GM19468 (cell line): ENCODE data around the gene NCAPG2.
"Not testable (repeated sequence)": the region's sequence is repeated elsewhere in the genome, so short reads cannot be mapped to it uniquely, and the experiment has no call there.

Experiments
- ATAC-seq: cut with Tn5 transposase; IDR thresholded peaks from one replicate; pipeline ENCODE4 v1.9.1; 2021; ENCODE audit warnings: mild to moderate bottlenecking, moderate library complexity, moderate number of reproducible peaks; ENCODE audit not compliant: unreplicated experiment; ENCODE audit errors: extremely low read depth

Gene NCAPG2

DNA sequence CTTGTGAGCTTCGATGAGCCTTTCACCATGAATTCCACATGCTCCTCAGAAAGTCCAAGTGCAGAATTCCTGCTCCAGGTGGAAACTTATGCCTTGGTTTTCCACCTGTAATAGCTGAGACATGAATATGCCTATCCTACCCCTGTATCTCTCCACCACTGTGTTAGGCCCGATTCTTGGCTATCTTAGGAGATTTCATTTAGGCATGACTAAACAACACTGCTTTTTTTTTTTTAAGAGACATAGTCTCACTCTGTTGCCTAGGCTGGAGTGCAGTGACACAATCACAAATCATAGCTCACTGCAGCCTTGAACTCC lies 57.2 kb downstream of the NCAPG2 start:
- ATAC-seq = no peak

DNA sequence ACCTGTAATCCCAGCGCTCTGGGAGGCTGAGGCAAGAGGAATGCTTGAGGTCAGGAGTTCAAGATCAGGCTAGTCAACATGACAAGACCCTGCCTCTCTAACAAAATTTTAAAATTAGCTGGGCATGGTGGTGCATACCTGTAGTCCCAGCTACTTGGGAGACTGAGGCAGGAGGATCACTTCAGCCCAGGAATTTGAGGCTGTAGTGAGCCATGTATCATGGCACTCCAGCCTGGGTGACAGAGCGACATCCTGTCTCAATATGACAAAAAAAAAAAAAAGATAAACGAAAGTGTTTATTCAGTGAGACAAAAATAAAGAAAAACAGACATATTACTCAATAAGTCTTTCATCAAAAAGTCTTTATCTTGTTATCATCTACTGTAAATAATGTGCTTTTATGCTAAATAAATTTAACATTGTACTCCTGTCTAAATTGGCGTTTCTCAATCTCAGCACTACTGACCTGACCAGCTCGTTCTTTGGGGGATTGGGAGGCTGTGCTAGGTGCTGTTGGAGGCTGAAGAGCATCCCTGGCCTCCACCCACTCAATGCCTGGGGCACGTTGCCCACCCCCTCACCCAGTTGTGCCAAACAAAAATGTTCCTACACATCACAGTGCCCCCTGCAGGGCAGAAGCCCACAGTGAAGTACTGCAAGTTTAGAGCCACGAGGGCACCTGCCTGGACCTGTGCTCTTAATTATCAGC lies 57.7 kb downstream of the NCAPG2 start:
- ATAC-seq = no peak

DNA sequence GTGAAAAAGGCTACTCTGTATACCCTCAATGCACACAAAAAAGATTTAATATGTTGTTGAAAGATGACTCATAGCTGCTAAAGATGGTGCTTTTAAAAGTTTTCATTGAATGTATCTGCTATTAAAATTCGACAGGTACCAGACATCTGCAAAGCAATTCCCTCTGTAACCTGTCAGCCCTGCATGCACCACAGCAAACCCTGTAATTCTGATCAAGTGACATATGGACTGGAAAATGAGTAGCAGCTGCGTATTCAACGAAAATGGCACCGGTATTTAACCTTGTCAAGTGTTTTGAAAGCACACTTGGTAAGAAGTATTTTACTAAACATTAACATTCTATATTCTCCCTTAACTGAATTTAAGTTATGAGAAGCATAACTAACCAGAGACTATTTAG lies 58.8 kb downstream of the NCAPG2 start:
- no peak for ATAC-seq

DNA sequence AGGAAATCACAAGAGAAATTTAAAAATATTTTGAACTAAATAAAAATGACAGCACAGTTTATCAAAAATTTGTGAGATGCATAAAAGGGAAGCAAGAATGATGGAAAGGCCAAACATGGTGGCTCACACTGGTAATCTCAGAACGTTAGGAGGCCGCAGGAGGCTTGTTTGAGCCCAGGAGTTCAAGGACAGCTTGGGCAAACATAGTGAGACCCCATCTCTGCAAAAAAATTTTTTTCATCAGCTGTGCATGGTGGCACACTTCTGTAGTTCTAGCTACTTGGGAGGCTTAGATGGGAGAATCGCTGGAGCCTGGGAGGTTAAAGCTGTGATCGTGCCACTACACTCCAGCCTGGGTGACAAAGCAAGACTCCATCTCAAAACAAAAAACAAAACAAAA lies 62.5 kb downstream of the NCAPG2 start:
- ATAC-seq = no peak

DNA sequence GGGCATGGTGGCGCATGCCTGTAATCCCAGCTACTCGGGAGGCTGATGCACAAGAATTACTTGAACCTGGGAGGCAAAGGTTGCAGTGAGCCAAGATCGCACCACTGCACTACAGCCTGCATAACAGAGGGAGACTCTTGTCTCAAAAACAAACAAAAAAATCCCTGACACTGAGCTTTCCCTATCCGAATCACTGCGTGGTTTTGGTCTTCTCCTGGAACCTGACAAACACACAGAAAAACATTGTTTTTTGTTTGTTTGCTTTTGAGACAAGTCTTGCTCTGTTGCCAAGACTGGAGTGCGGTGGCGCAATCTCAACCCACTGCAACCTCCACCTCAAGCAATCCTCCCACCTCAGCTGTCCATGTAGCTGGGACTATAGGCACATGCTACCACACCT lies 66.6 kb downstream of the NCAPG2 start:
- no peak for ATAC-seq

DNA sequence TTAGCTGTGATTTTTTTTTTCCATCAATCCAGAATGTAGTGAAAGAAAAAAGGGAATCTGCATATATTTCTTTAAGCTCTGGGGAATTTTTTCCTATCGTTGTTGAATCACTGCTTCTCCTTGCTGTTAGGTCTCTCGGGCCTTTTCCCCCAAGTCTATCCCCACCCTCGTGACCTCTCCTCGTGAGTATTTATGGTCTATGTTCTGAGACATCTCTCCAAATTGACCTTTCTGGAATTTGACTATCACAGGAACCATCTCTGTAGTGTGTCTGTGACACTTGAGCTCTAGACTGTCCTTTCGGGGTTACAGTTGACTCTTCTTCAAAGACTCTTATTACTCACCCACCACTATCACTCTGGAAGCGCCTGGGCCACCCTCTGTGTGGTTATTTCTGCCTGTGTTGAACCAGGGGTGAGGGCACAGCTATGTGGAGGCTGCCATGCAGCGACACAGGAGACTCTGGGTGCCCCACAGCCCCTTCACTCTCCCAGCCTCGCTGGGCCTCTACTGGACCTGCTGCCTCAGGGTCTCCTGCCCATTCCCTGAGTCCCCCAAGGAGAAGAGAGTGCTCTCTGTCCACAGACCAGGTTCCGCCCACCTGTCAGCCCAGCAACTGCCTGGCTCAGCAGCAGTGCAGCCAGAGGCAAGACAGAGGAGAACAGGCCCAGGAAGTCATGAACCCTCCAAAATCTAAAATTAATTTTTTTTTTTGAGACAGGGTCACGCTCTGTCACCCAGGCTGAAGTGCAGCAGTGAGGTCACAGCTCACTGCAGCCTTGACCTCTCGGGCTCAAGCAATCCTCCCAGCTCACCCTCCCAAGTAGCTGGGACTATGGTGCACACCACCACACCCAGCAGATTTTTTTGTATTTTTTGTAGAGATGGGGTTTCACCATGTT lies 71.3 kb downstream of the NCAPG2 start:
- ATAC-seq = no peak

DNA sequence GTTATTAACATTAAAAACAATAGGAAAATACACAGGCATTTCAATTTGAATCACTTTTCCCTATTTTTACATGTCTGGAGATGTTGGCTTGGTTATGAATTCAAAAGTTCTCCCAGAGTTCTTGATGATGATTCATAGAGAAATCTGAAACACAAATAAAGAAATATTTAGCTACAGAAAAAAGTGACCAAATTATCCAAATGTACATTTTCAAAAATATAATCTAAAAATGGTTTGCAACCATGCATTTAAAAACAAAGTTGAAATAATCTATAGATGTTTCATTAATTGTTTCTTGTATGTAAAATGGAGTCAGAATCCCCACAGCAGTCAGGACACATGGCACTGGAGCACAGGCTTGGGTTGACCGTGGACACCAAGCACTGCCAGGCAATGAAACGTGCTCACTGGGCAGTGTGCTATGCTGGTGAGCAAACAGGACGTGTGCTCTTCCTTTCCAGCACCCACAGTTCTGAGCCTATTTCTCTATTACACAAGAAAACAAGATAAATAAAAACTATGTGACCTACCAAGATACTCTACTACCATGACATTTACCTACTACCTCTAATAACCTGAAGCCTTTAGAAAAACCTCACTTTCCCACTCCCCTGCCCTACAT lies 72.9 kb downstream of the NCAPG2 start:
- ATAC-seq = no peak

DNA sequence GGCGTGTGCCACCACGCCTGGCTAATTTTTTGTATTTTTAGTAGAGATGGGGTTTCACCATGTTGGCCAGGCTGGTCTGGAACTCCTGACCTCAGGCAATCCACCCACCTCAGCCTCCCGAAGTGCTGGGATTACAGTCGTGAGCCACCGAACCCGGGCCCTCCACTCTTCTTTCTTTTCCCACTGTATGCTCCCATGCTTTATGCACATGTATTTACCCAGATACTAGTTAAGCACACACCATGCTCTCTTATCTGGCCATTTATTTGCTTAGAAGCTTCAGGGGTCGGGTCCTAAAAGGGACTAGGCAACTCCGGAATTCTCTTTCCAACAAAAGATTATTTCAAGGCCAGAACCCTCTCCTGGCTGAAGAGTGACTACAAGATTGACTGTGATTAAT lies 78.3 kb downstream of the NCAPG2 start:
- ATAC-seq = not testable (repeated sequence)

DNA sequence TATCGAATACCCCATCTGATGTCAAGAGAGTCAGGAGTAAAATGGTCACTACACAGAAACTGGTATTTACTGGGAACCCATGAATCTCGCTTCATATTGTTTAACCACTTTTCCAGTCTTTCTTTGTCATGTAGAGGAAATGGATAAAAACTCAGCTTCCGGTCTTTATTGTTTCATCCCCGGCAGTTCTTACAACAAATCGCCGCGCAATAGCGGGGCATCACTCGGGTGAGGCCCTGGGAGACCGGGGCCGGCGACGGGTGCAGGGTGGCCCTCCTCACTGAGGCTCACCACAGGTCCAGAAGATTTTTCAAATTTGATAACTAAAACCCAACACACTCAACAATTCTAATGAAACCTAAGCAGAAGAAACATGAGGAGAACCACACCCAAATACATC lies 81.4 kb downstream of the NCAPG2 start:
- no peak for ATAC-seq

DNA sequence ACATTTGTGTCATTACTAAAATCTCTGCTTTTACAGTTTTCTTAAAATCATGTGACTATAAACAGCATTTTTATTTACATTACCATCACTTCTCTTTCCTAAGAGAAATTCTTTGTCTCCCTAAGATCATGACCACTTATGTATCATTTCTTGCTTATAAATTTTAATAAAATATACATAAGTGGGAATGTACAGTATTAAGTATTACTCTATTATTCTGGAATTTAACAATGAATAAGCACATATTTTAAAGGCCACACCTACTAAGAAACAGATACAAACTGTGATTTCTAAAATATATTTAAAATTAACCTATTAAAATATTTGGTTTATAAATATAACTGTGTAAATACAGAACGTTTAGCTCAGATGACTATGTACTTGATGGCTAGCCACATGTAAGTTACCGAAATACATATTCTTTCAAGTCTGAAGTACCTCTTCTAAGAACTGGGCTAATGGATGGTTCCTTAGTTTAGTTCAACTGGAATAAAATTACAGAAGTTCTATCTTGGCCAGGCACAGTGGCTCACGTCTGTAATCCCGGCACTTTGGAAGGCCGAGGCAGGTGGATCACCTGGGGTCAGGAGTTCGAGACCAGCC lies 83.7 kb downstream of the NCAPG2 start:
- no peak for ATAC-seq

DNA sequence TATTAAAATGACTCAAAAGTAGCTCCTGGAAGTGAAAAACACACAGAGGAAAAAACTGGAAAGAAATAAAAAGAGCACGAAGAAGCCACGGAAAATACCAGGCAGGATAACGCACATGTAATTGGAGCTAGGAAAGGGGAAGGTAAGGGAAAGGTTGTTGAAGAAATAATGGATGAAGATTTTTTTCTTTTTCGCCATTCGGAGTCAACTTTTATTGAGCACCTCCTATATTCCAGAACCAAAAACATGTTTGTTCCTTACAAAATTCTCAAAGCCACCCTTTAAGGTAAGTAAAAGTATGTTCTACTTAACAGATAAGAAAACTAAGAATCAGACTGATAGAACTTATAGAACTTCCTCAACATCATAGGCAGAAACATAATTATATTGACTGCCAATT lies 84.2 kb downstream of the NCAPG2 start:
- no peak for ATAC-seq

DNA sequence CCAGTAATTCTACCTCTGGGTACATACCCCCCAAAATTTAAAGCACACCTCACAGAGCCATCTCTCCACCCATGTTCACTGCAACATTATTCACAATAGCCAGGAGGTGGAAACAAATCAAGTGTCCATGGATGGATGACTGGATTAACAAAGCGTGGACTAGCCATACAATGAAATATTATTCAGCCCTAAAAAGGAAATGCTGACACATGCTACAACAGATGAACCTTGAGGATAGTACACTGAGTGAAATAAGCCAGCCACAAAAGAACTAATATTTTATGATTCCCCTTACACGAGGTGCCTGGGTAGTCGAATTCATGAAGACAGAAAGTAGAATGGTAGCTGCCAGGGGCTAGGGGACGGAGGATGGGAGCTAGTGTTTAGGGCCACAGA lies 85.9 kb downstream of the NCAPG2 start:
- ATAC-seq = no peak

DNA sequence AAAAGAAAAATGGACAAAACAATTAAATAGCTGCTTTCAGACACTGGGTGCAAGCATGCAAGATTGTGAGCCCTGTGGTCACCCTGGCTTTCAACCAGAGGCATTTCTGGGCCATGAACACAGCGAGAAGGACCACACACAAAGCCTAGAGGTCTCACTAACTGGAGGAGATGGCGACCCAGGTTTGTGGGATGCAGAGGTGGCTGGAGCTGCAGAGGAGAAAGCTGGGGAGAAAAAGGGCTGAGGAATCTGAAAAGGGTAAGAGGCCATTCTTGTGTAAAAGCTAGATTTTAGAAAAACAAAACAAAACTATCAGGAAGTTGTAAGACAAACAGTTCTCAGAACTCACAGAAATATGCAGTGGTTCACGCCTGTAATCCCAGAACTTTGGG lies 86.9 kb downstream of the NCAPG2 start:
- no peak for ATAC-seq

DNA sequence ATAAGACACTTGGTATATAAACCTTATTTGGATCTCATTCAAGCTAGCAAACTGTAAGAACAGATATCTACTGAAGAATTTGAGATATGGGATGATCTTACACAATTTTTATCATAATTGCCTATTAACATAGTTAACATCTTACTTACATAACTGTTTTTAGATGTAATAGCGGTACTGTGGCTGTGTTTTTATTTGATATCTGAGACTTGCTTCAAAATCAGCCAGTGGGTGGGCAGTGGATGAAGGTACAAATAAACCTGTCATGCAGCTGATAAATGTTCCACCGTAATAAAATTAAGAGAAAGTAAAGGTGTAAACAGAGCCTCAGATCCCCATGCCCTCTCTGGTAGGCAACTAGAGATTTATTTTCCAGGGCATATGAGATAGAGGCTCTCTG lies 88.6 kb downstream of the NCAPG2 start:
- ATAC-seq = no peak

DNA sequence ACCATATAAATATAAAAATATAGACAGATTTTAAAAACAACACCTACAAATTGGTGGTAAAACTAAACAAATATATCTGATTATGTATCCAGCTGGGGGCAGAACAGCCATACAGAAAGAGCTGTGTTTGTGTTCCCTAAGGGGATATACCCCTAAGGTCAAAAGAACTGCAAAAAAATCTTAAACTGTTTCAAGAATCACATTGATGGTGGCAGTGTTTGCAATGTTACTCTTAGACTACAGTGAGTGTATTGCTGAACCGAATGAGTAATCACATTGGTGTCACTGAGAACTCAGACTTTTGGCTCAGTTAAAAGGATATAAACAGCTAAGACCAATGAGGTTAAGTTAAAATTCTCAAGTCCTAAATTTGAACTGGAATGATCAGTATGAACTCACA lies 89.9 kb downstream of the NCAPG2 start:
- ATAC-seq = no peak

DNA sequence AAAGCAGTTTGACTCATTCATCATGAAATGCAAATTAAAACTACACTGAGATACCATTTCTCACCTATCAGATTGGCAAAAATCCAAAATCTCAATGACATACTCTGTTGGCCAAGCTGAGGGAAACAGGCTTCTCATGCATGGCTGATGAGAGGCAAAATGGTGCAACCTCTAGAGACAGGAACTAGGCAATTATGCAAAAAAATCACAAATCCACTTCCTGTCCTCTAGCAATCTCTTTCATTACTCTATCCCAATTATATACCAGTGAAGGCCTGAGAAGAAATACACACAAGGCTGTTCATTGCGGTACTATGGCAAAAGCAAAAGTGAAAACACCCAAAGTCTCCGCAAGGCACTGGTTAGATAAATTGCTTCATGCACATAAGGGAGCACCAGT lies 91.1 kb downstream of the NCAPG2 start:
- peak; percentile 88 for ATAC-seq

DNA sequence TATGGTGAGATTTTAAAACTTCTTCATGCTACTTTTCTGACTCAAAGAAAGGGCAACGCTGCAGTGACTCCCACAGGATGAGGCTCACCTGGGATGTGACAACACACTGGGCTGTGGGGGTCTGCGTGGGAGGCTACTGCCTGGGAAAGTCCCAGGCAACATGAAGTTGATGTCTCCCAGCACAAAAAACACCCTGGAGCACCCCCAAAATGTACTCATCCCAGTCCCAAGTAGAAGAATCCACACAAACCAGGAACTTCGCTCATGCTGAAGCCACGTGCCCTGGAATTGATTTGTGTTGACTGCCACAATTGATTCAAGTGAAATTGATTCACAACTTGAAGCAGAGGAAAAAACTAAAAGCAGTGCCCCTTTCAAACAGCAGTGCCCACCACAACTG lies 92.1 kb downstream of the NCAPG2 start:
- no peak for ATAC-seq

DNA sequence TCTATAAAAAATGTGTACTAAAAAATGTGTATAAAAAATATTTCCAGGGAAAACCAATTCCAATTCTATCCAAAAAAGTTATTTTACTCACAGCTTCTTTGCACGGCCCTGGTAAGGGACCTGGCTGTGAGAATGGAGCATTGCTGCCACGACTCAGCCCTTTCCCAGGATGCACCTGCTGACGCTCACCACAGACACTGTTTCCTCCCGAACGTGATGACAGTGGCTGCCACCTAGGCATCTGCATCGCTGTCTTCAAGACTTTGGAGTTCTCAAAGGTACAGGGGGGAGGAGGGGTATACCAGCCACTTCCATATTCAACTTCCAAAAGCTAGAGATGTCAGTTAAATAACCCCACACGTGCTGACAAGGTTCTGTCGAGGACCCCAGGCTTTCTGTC lies 93.1 kb downstream of the NCAPG2 start:
- no peak for ATAC-seq

DNA sequence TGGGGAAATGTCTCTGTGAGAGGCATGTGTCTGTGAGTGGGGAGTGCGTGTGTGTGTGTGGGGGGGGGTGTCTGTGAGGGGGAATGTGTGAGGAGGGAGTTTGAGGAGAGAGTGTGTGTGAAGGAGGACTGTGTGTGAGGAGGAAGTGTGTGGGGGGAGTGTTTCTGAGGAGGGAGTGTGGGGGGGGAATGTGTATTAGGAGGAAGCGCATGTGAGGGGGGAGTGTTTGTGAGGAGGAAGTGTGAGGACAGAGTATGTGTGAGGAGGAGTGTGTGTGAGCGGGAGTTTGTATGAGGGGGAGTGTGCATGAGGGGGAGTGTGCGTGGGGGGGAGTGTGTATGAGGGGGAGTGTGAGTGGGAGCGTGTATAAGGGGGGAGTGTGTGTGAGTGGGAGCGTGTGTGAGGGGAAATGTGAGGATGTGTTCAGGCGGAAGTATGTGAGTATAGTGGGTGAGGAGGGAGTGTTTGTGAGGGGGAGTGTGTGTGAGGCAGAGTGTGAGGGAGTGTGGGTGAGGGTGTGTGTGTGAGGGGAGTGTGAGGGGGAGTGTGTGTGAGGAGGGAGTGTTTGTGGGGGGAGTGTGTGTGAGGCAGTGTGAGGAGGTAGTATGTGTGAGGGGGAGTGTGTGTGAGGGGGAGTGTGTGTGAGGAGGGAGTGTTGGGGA lies 95.2 kb downstream of the NCAPG2 start:
- no peak for ATAC-seq

DNA sequence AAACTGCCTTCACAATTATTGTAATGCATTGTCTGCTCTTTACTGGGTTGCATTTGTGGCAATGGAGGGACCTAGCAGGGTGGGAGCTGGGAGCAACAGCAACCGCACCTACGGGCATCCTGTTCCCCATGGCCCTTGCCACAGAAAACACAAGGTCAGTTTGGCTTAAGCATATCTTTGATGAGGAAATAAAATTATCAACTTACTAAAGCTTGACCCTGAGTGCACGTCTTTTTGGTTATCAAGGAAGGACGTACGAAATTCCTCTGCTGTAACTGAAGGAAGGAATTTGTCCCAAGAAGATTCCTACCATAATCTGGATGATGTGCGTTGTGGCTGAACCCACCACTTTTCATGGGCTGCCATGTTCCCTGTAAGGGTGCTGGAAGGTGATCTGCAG lies 97.0 kb downstream of the NCAPG2 start:
- ATAC-seq = no peak
